Eye (tissue), 1 donor: ENCODE data around the gene ERMARD.

Experiments used
- DNase-seq: peaks from one replicate; pipeline ENCODE4 v3.0.0-alpha.2; 2015

The ERMARD gene

DNA sequence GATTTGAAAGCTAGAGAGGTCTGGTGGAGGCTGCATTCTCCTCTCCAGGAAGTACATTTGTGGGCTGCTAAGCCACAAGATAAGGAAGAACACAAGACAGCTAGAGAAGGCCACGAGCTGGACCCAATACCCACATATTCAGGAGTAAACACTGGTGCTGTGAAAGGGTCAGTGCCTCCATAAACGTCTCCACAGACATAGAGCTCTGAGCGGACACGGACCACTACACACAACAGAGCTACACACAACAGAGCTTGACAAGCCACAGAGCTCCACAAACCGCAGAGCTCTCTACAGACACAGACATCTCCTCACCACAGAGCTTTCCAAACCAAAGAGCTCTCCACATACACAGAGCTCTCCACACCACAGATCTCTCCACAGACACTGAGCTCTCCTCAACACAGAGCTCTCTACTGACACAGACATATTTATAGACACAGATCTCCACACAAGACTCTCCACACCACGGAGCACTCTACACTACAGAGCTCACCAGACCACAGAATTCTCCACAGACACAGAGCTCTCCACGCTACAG is 51.9 kb downstream of the ERMARD start:
- no peak for DNase-seq

GRCh38 chr6:169803816-169804340 is 52.5 kb downstream of the ERMARD start:
- DNase-seq = no peak

DNA sequence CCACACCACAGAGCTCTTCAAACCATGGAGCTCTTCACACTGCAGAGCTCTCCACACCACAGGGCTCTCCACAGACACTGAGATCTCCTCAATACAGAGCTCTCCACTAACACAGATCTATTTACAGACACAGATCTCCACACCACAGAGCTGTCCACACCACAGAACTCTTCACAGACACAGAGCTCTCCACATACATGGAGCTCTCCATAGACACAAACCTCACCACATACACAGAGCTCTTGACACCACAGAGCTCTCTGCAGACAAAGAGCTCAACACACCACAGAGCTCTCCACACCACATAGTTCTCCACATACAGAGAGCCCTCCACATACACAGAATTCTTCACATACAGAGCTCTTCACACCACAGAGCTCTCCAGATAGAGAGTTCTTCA is 53.0 kb downstream of the ERMARD start:
- no peak for DNase-seq

DNA sequence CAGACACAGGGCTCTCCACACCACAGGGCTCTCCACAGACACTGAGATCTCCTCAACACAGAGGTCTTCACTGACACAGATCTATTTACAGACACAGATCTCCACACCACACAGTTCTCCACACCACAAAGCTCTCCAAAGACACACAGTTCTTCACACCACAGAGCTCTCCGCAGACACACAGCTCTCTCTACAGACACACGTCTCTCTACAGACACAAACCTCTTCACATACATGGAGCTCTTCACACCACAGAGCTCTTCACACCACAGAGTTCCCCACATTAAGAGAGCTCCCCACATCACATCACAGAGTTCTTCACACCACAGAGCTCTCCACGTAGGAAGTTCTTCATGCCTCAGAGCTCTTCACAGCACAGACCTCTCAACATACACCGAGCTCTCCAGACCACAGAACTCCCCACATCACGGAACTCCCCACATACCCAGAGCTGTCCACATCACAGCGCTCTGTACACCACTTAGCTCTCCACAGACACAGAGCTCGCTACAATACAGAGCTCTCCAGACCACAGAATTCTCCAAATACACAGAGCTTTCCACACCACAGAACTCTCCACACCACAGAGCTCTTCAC is 53.9 kb downstream of the ERMARD start:
- no peak for DNase-seq

DNA sequence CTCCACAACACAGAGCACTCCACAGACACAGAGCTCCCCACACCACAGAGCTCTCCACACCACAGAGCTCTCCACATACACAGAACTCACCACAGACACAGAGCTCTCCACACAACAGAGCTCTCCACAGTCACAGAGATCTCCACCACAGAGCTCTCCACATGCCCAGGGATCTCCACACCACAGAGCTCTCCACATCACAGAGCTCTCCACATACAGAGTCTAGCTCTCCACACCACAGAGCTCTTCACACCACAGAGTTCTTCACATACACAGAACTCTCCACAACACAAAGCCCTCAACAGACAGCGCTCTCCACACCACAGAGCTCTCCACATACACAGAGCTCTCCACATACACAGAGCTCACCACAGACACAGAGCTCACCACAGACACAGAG is 55.3 kb downstream of the ERMARD start:
- DNase-seq = no peak

- DNase-seq = no peak
These were observed 55.8 kb downstream of the ERMARD start for GRCh38 chr6:169807229-169807628.

DNA sequence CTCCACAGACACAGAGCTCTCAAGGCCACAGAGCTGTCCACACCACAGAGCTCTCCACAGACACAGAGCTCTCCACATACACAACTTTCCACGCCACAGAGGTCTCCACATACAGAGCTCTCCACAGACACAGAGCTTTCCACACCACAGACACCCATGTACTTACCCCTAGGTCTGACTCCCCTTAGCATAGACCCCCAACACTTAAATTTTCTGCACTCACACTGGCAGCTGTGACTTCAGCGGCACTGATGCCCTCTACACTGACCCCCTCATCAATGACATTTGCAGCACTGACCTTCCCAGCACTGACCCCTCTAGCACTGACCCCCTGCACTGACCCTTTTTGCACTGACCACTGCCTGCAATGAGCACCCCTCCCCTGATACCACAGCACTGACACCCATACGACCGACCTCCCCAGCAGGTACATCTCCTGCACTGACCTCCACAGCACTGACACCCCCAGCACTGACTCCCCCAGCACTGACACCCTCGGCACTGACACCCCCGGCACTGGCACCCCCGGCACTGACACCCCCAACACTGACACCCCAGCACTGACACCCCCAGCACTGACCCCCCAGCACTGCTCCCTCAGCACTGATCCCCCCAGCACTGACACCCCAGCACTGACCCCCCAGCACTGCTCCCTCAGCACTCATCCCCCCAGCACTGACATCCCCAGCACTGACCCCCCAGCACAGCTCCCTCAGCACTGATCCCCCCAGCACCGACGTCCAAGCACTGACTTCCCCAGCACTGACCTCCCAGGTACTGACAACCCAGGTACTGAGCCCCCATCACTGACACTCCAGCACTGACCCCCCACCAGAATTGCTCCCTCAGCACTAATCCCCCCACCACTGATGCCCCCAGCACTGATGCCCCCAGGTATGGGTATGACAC is 56.5 kb downstream of the ERMARD start:
- no peak for DNase-seq

- no peak for DNase-seq
These were observed 57.2 kb downstream of the ERMARD start for GRCh38 chr6:169808608-169808967.

DNA sequence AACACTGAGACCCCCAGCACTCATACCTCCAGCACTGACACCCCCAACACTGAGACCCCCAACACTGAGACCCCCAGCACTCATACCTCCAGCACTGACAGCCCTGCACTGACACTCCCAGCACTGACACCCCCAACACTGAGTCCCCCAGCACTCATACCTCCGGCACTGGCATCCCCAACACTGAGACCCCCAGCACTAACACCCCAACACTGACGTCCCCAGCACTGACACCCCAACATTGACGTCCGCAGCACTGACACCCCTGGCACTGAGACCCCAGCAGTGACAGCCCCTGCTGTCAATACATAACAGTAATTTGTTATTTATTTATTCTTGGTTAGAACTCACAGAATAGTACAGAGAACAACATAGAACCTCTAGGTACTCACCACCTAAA is 58.0 kb downstream of the ERMARD start:
- no peak for DNase-seq

GRCh38 chr6:169810066-169810989 is 58.9 kb downstream of the ERMARD start:
- DNase-seq = peak; percentile 31

DNA sequence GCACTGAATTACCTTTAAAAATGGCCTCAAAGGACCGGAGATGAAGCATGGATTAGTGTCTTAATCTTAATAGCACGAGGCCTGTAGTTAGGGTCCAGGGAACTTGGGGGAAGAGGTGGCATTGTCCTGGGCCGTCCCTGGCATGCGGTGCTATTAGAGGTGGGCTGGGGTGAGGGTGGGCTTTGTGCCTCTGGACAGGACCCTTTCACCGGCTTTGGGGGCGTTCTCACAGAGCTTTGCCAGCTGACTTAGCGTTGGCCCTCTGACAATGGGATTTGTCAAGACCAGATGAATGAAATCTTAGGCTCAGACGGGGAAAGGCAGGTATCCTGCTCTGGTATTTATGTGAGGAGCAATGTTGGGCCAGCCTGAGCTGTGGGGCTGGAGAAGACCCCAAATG is 59.6 kb downstream of the ERMARD start:
- no peak for DNase-seq

DNA sequence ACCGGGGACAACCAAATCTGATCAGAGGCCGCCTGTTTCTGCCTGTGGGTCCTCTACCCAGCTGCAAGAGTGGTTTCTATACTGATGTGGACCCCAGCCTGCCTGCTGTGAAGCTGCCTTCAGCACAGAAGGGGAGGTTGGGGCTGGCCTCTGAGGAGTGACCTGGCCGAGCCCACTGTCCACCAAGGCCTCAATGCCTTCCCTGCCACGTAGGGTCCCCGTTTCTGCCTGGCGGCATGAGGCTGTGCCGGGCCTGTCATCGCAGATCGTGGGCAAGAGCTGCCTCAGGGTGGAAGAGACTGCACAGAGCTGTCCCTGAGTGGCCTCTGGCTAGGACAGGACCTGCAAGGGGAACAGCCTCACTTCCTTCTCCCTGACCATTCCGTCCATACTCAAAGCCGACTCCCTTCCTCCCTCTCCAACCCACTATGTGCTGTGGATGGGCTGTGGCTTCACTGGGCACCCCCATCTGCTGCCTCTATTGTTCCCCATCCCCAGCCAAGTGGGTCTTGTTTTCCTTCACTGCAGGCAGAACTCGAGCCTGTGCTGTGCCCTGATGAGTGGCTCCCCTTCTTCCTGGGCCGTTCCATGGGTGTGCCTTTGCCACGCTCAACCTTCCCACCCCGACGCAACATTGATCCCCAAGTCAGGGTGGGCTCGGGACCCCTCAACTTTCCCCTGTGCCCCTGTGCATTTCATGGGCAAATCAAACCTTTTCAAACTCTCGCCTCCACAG is 60.3 kb downstream of the ERMARD start:
- DNase-seq = no peak

DNA sequence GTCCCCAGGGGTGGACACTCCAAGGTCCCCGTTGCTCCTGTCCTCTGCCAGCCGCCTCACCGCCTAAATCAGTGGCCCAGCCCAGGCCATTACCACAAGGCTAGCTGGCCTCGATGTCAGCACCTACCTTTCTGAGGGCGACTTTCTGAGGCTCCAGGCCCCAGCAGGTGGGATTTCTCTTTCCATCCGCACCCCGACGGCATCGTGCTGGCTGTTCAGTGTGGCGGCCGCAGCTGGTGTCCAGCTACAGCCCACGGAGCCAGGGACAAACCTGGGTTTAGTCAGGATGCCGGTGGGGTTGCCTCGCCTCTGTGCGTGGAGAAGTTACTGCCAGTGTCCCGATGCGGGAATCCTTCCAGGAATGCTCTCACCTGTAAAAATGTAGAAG is 60.8 kb downstream of the ERMARD start:
- no peak for DNase-seq

GRCh38 chr6:169813969-169814368 is 62.5 kb downstream of the ERMARD start:
- no peak for DNase-seq

DNA sequence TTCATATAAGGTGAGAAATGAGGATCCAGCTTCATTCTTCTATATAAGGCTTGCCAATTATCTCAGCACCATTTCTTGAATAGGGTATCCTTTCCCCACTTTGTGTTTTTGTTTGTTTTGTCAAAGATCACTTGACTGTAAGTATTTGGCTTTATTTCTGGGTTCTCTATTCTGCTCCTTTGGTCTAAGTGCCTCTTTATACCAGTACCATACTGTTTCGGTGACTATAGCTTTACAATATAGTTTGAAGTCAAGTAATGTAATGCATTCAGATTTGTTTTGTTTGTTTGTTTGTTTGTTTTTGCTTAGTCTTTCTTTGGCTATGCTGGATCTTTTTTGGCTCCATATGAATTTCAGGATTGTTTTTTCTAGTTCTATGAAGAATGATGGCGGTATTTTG is 64.6 kb downstream of the ERMARD start:
- no peak for DNase-seq

DNA sequence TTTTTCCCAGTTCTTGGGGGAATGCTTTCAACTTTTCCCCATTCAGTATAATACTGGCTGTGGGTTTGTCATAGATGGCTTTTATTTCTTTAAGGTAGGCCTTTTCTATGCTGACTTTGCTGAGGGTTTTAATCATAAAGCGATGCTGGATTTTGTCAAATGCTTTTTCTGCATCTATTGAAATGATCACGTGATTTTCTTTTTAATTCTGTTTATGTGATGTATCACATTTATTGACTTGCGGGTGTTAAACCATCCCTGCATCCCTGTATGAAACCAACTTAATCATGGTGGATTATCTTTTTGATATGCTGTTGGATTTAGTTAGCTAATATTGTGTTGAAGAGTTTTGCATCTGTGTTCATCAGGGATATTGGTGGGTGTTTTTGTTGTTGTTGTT is 65.6 kb downstream of the ERMARD start:
- DNase-seq = no peak

DNA sequence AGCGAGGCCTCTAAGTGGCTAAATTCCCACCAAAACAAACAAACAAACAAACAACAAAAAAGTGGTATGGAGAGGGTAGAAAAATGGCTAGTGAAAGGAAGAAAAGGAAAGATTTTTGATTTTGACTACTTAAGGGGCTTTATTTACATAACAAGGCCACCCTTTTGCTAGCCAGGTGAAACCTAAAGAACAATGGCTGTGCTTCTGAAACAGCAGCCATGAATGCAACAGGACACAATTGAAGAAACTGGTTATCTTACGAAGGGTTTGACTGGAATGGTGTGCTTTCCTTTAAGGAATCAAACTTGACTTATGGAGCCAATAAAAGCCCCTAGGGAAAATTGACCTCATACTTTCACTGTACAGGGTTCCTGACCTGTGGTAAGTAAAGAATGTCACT is 68.9 kb downstream of the ERMARD start:
- DNase-seq = no peak

DNA sequence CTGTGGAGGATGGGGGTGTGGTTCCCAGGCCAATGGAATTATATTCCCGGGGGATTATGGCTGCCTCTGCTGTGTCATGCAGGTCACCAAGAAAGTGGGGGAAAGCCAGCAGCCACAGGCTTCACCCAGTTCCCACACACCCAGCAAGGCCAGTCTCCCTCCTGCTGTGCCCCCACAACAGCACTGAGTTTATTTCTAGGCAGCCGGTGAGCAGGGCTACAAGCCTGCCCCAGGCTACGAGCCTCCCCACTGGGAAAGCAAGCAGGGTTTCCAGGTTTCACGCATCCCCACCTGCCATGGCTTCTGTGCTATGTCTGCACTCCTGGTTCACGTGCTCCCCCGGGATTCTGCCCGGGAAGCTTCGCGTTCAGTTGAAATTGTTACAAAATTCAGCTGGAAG is 72.6 kb downstream of the ERMARD start:
- no peak for DNase-seq

- DNase-seq = no peak
These were observed 73.6 kb downstream of the ERMARD start for GRCh38 chr6:169824848-169825557.

DNA sequence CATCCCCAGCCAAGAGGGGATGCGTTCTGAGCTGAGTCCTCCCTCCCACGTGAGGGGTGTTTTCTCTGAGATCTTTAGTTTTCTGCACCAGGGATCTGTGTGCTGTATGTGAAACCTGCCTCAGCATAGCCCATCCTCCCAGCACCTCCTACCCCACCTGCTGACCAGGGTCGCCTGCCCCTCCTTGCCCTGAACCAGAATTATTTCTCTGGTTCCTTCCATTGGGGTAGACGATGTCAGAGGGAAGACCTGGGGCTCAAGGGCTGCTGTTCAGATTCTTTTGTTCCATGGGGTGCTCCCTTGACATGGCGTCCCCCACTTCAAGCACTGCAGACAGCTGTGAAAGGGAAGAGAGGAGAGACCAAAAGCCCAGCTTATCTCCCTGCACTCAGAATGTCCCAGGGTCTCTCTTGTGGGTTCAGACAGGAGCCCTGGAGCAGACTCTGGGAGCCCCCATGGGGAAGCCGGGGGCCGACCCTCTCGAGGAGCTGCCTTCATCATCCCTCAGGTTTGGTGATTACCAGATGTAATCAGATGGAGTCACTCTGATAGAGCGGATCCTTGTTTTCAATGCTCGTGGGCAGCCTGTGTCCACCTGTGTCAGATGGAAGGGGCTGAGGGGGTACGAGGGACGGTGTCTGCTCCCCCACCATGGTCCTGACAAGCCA is 74.3 kb downstream of the ERMARD start:
- DNase-seq = no peak

DNA sequence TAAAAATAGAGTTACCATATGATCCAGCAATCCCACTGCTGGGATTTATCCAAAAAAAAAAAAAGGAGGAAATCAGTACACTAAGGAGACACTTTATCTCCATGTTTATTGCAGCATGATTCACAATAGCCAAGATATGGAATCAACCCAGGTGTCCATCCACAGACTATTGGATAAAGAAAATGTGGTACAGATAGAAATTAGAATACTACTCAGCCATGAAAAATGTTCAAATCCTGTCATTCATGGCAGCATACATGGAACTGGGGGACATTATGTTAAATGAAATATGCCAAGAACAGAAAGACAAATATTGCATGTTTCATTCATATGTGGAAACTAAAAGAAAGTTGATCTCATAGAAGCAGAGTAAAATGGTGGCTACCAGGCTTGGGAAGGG is 75.3 kb downstream of the ERMARD start:
- no peak for DNase-seq
